Skeletal muscle satellite cell (primary cell): ENCODE measurements around the gene DNMT3A.

Experiments used
- H3K27me3 ChIP-seq: 2 replicates; pipeline ENCODE4 v1.7.0; 2013; ENCODE audit warnings: low read length; ENCODE audit not compliant: control insufficient read depth, insufficient read depth
- H3K36me3 ChIP-seq: 2 replicates; pipeline ENCODE4 v1.7.0; 2013; ENCODE audit warnings: mild to moderate bottlenecking, control low read depth, low read length; ENCODE audit not compliant: insufficient read depth
- H3K4me1 ChIP-seq: 2 replicates; pipeline ENCODE4 v1.7.0; 2013; ENCODE audit warnings: low read length; ENCODE audit not compliant: control insufficient read depth, insufficient read depth
- H3K4me2 ChIP-seq: 2 replicates; pipeline ENCODE4 v1.7.0; 2013; ENCODE audit warnings: mild to moderate bottlenecking, low read length
- H3K4me3 ChIP-seq: 2 replicates; pipeline ENCODE4 v1.7.0; 2013; ENCODE audit warnings: low read length
- H3K9ac ChIP-seq: 2 replicates; pipeline ENCODE4 v1.7.0; 2013; ENCODE audit warnings: mild to moderate bottlenecking, low read depth, low read length, moderate library complexity
- H3K9me3 ChIP-seq: replicated peaks from 2 replicates; pipeline ENCODE4 v1.7.0; 2013; ENCODE audit warnings: mild to moderate bottlenecking, control low read depth, low read length

The DNMT3A gene

GRCh38 chr2:25331686-25332365, 9.9 kb downstream of the DNMT3A start:
- H3K4me3 ChIP-seq = no peak overlapping the region
- peaks cover 2% of the 10 kb centered on the region for H3K9me3 ChIP-seq
- no peaks in the 10 kb centered on the region for H3K27me3 ChIP-seq
- H3K9ac ChIP-seq = no peak overlapping the region
- H3K4me1 ChIP-seq = no peaks in the 10 kb centered on the region
- H3K36me3 ChIP-seq = peaks cover under 1% of the 10 kb centered on the region
- no peak overlapping the region for H3K4me2 ChIP-seq

DNA sequence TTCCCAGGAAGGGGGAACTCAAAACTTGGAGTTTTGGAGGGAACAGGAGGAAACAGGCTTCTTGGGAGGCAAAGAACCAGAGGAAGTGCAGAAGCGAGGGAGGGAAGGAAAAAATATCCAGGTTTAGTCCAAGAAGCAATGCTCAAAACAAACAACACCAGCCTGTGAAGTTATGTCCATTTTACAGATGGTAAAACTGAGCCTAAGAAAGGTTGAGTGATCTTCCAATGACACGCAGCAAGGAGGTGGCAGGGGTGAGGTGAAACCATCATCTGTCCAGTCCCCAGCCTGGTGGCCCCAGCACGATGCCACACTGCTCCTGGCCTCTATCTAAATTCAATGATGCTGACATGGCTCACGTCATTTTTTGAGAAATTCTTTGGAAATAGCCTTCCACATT, 10.8 kb downstream of the DNMT3A start:
- no peaks in the 10 kb centered on the region for H3K4me1 ChIP-seq
- peaks cover 8% of the 10 kb centered on the region for H3K9me3 ChIP-seq
- no peaks in the 10 kb centered on the region for H3K27me3 ChIP-seq
- H3K9ac ChIP-seq = no peak overlapping the region
- H3K4me3 ChIP-seq = no peak overlapping the region
- H3K4me2 ChIP-seq = no peak overlapping the region
- peaks cover 8% of the 10 kb centered on the region for H3K36me3 ChIP-seq

GRCh38 chr2:25330273-25330672, 11.5 kb downstream of the DNMT3A start:
- H3K9me3 ChIP-seq = peaks cover 8% of the 10 kb centered on the region
- H3K36me3 ChIP-seq = peaks cover 8% of the 10 kb centered on the region
- no peak overlapping the region for H3K4me3 ChIP-seq
- no peak overlapping the region for H3K9ac ChIP-seq
- H3K4me2 ChIP-seq = no peak overlapping the region
- H3K4me1 ChIP-seq = peaks cover 2% of the 10 kb centered on the region
- H3K27me3 ChIP-seq = no peaks in the 10 kb centered on the region

DNA sequence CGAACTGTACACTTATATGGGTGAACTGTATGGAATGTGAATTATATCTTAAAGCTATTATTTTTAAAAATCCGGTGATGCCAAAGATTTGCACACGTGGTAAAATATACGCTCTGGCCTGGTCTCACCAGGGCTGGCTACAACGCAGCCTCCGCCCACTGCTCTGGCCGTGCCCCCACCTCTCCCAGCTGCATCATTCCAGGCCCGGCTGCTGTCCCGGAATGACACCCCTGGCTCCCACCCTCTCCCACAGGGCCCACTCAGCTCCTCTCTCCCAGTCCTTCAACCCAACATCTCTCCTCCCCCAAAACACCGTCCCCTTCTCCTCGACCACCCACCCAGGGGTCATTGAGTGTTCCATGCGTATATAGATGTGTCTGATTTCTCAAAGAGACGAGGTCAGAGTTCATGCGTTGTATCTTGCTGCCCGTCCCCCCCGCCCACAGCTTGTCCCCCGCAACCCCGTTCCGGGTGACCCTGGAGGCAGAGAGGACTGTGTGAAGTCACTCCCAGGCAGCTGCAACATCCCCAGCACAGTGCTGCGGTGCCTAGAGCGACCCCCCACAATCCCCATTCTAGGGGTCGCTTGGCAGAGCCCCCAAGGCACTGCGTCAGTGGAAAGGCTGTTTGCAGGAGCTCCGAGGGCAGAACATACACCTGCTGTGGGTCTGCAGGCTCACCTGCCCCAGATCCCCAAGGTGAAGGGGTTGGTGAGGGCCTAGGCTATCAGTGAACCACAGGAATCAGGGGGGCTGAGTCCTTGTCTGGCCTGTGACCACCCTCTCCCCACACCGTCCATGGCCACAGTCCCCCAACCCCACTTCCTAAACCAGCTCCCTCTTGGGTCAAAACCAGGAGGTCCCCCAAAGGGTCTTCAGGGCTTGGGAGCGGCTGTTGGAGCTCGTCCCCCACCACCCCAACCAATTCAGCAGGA, 13.3 kb downstream of the DNMT3A start:
- H3K36me3 ChIP-seq = peaks cover 8% of the 10 kb centered on the region
- no peak overlapping the region for H3K9ac ChIP-seq
- H3K9me3 ChIP-seq = peaks cover 8% of the 10 kb centered on the region
- H3K4me2 ChIP-seq = no peak overlapping the region
- H3K27me3 ChIP-seq = no peaks in the 10 kb centered on the region
- peaks cover 8% of the 10 kb centered on the region for H3K4me1 ChIP-seq
- H3K4me3 ChIP-seq = no peak overlapping the region

DNA sequence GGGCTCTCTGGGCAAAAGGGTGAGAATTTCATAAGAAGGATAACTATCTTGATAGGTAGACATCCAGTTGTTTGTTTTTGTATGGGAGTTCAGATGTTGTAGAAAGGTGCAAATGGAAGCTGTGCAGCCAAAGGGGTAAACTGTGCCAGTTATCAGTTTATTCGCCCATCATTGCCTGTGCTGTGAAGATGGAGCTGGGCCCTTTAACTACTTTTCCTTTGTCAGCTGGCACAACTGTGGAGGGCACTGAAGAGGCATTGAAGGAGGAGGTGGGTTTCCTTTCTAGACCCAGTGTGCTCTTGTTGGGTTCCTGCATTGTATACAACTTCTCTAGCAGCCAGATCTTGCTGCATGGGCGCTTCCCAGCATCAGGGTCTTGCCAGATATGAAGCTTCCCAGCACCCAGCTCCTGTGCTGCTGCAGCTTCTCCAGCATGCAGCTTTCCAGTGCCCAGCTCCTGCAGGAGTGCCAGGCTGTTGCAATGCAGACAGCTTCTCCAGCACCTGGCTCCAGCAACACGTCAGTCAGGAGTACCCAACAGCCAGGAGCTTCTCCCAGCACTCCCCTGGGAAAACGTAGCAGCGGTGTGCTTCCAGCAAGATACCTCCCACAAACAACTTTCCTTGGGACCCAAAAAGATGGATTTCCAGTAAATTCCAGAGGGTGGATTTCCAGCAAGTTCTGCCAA, 15.3 kb downstream of the DNMT3A start:
- H3K4me2 ChIP-seq = no peak overlapping the region

GRCh38 chr2:25324905-25325592, 16.7 kb downstream of the DNMT3A start:
- H3K9ac ChIP-seq = no peak overlapping the region
- no peaks in the 10 kb centered on the region for H3K27me3 ChIP-seq
- no peak overlapping the region for H3K4me3 ChIP-seq
- H3K4me2 ChIP-seq = no peak overlapping the region
- H3K9me3 ChIP-seq = peaks cover 8% of the 10 kb centered on the region
- H3K36me3 ChIP-seq = peaks cover 8% of the 10 kb centered on the region
- peaks cover 20% of the 10 kb centered on the region for H3K4me1 ChIP-seq

More for the DNA sequence above, 15.3 kb downstream of the DNMT3A start:
- Histone ChIP-seq H3K9me3 (peaks cover 8% of the 10 kb centered on the region), H3K9ac (no peak overlapping the region), H3K36me3 (peaks cover 8% of the 10 kb centered on the region), H3K4me1 (peaks cover 20% of the 10 kb centered on the region), H3K27me3 (no peaks in the 10 kb centered on the region), H3K4me3 (no peak overlapping the region)

DNA sequence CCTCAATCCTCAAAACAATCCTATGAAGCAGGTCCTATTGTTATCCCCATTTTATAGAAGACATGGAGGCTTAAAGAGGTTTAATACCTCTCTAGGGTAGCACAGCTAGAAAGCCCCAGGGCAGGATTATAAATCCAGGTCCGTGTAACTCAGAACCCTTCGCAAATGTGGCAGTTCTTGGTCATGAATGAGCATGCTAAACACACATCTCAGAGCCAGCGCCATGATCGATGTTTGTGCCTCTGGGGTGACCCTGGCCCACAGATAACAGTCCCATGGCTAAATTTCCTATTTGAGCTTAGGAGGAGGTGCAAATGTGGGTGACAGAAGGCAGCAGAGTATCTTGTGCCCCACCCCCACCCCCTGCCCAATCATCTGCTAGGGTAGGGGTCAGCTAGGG, 17.5 kb downstream of the DNMT3A start:
- Histone ChIP-seq H3K4me1 (peaks cover 20% of the 10 kb centered on the region), H3K4me3 (no peak overlapping the region), H3K9ac (no peak overlapping the region), H3K36me3 (peaks cover 8% of the 10 kb centered on the region), H3K27me3 (no peaks in the 10 kb centered on the region), H3K9me3 (peaks cover 8% of the 10 kb centered on the region), H3K4me2 (no peak overlapping the region)

GRCh38 chr2:25323610-25324189, 18.0 kb downstream of the DNMT3A start:
- Histone ChIP-seq H3K36me3 (peaks cover 8% of the 10 kb centered on the region), H3K27me3 (no peaks in the 10 kb centered on the region), H3K9ac (no peak overlapping the region), H3K4me2 (no peak overlapping the region), H3K9me3 (peaks cover 8% of the 10 kb centered on the region), H3K4me3 (no peak overlapping the region), H3K4me1 (peaks cover 20% of the 10 kb centered on the region)

- Histone ChIP-seq H3K4me2 (peak overlapping the region; percentile 17), H3K4me1 (peaks cover 20% of the 10 kb centered on the region), H3K4me3 (no peak overlapping the region), H3K27me3 (no peaks in the 10 kb centered on the region), H3K9ac (no peak overlapping the region), H3K9me3 (peaks cover 8% of the 10 kb centered on the region), H3K36me3 (peaks cover 8% of the 10 kb centered on the region)
These were observed 18.6 kb downstream of the DNMT3A start for GRCh38 chr2:25323042-25323514.

- Histone ChIP-seq H3K4me2 (no peak overlapping the region), H3K36me3 (peaks cover 8% of the 10 kb centered on the region), H3K4me1 (peaks cover 20% of the 10 kb centered on the region), H3K4me3 (no peak overlapping the region), H3K27me3 (no peaks in the 10 kb centered on the region), H3K9ac (no peak overlapping the region), H3K9me3 (peaks cover 8% of the 10 kb centered on the region)
These were observed 19.4 kb downstream of the DNMT3A start for GRCh38 chr2:25322312-25322711.
